Measurements from ENCODE around the gene KDM4C.

The KDM4C gene

GRCh38 chr9:7164440-7165330, 406.9 kb downstream of the KDM4C start:
- Histone ChIP-seq H3F3A (ENCODE audit: insufficient read depth, low read length) (no peaks in the 10 kb centered on the region), H3K79me2 (ENCODE audit: insufficient read depth, low read length) (no peaks in the 10 kb centered on the region), H3K27ac (ENCODE audit: low read depth, low read length, poor library complexity, severe bottlenecking) (no peak overlapping the region), H4K20me1 (ENCODE audit: insufficient read depth, low read length) (no peaks in the 10 kb centered on the region), H3K9ac (ENCODE audit: low read length) (no peak overlapping the region), H3K9me3 (ENCODE audit: low read length) (no peaks in the 10 kb centered on the region), H2AFZ (ENCODE audit: low read length) (no peak overlapping the region), H3K4me2 (ENCODE audit: low read length) (no peak overlapping the region), H3K9me2 (ENCODE audit: low read depth, low read length) (no peaks in the 10 kb centered on the region), H3K4me1 (ENCODE audit: insufficient read depth, low read length, severe bottlenecking) (no peaks in the 10 kb centered on the region), H3K36me3 (ENCODE audit: insufficient read depth, low read length) (peaks cover 19% of the 10 kb centered on the region), H3K27me3 (ENCODE audit: insufficient read depth, low read length) (no peaks in the 10 kb centered on the region), H3K4me3 (ENCODE audit: low read depth, low read length, poor library complexity, severe bottlenecking) (no peak overlapping the region)
- TF ChIP-seq EZH2 (IDR thresholded peaks at IDR 0.05; ENCODE audit: borderline replicate concordance, low read length) (no peak), CTCF (IDR thresholded peaks at IDR 0.05; ENCODE audit: low read length) (no peak)

GRCh38 chr9:7165331-7165975, 407.7 kb downstream of the KDM4C start:
- Histone ChIP-seq H3K79me2 (ENCODE audit: insufficient read depth, low read length) (no peaks in the 10 kb centered on the region), H3K9me3 (ENCODE audit: low read length) (no peaks in the 10 kb centered on the region), H3K4me2 (ENCODE audit: low read length) (no peak overlapping the region), H4K20me1 (ENCODE audit: insufficient read depth, low read length) (no peaks in the 10 kb centered on the region), H3K9ac (ENCODE audit: low read length) (no peak overlapping the region), H3K4me1 (ENCODE audit: insufficient read depth, low read length, severe bottlenecking) (no peaks in the 10 kb centered on the region), H3K4me3 (ENCODE audit: low read depth, low read length, poor library complexity, severe bottlenecking) (no peak overlapping the region), H3K27ac (ENCODE audit: low read depth, low read length, poor library complexity, severe bottlenecking) (no peak overlapping the region), H2AFZ (ENCODE audit: low read length) (no peak overlapping the region), H3K36me3 (ENCODE audit: insufficient read depth, low read length) (peaks cover 25% of the 10 kb centered on the region), H3F3A (ENCODE audit: insufficient read depth, low read length) (no peaks in the 10 kb centered on the region), H3K9me2 (ENCODE audit: low read depth, low read length) (no peaks in the 10 kb centered on the region), H3K27me3 (ENCODE audit: insufficient read depth, low read length) (no peaks in the 10 kb centered on the region)
- TF ChIP-seq EZH2 (IDR thresholded peaks at IDR 0.05; ENCODE audit: borderline replicate concordance, low read length) = no peak
- no peak for TF ChIP-seq CTCF (IDR thresholded peaks at IDR 0.05; ENCODE audit: low read length)

GRCh38 chr9:7166074-7166473, 408.3 kb downstream of the KDM4C start:
- Histone ChIP-seq H3K4me2 (ENCODE audit: low read length) (no peak overlapping the region), H3K9ac (ENCODE audit: low read length) (no peak overlapping the region), H3K79me2 (ENCODE audit: insufficient read depth, low read length) (no peaks in the 10 kb centered on the region)

More at GRCh38 chr9:7166074-7166473, 408.3 kb downstream of the KDM4C start:
- Histone ChIP-seq H3K4me1 (ENCODE audit: insufficient read depth, low read length, severe bottlenecking) (no peaks in the 10 kb centered on the region), H4K20me1 (ENCODE audit: insufficient read depth, low read length) (no peaks in the 10 kb centered on the region), H3K4me3 (ENCODE audit: low read depth, low read length, poor library complexity, severe bottlenecking) (no peak overlapping the region), H3K27ac (ENCODE audit: low read depth, low read length, poor library complexity, severe bottlenecking) (no peak overlapping the region), H2AFZ (ENCODE audit: low read length) (no peak overlapping the region), H3K9me3 (ENCODE audit: low read length) (no peaks in the 10 kb centered on the region), H3F3A (ENCODE audit: insufficient read depth, low read length) (no peaks in the 10 kb centered on the region), H3K9me2 (ENCODE audit: low read depth, low read length) (no peaks in the 10 kb centered on the region), H3K36me3 (ENCODE audit: insufficient read depth, low read length) (peaks cover 28% of the 10 kb centered on the region), H3K27me3 (ENCODE audit: insufficient read depth, low read length) (no peaks in the 10 kb centered on the region)
- TF ChIP-seq EZH2 (IDR thresholded peaks at IDR 0.05; ENCODE audit: borderline replicate concordance, low read length) (no peak), CTCF (IDR thresholded peaks at IDR 0.05; ENCODE audit: low read length) (no peak)
